CD4-positive, alpha-beta T cell treated with Interleukin-17A for 4 hours (primary cell): ENCODE results near the gene RASD2.
"Not testable (repeated sequence)": the region's sequence is repeated elsewhere in the genome, so short reads cannot be mapped to it uniquely, and the experiment has no call there.

ENCODE experiments used
- DNase-seq: peaks from one replicate; pipeline ENCODE4 v3.0.0-alpha.2; 2020; ENCODE audit warnings: mixed read lengths

The RASD2 gene

GRCh38 chr22:35540595-35541253 lies at the start of gene RASD2:
Gene RASD2 (plus strand): TSS chr22:35540831. CDS start chr22:35546810, 5,979 bp downstream.
- peak; percentile 52 for DNase-seq

DNA sequence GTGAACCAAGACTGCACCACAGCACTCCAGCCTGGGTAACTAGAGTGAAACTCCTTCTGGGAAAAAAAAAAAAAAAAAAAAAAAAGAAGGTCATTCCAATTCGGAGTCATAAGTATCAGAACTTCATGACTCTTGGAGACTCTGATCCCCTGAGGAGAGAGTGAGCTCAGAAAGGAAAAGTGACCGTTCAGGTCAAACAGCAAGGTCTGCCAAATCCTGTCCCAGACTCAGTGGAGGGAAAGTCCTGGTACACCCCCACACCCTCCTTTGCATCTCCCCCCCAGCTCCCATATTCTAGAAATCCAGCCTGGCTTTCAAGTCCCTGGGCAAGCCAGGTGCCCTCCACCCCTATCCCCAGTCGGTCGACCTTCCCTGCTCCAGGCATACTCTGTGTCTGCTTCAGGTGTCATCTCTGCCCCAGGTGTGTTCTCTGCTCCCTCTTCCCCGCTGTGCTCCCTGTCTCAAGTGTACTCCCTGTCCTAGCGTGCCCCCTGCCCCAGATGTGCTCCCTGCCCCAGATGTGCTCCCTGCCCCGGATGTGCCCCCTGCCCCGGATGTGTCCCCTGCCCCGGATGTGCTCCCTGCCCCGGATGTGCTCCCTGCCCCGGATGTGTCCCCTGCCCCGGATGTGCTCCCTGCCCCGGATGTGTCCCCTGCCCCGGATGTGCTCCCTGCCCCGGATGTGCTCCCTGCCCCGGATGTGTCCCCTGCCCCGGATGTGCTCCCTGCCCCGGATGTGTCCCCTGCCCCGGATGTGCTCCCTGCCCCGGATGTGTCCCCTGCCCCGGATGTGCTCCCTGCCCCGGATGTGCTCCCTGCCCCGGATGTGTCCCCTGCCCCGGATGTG lies 49.3 kb upstream of the RASD2 start:
- DNase-seq = not testable (repeated sequence)

GRCh38 chr22:35491908-35492380 lies 48.7 kb upstream of the RASD2 start:
- DNase-seq = no peak

- DNase-seq = no peak
Measured at GRCh38 chr22:35493074-35493473, 47.6 kb upstream of the RASD2 start.

- DNase-seq = not testable (repeated sequence)
Measured at GRCh38 chr22:35495711-35496110, 44.9 kb upstream of the RASD2 start.

DNA sequence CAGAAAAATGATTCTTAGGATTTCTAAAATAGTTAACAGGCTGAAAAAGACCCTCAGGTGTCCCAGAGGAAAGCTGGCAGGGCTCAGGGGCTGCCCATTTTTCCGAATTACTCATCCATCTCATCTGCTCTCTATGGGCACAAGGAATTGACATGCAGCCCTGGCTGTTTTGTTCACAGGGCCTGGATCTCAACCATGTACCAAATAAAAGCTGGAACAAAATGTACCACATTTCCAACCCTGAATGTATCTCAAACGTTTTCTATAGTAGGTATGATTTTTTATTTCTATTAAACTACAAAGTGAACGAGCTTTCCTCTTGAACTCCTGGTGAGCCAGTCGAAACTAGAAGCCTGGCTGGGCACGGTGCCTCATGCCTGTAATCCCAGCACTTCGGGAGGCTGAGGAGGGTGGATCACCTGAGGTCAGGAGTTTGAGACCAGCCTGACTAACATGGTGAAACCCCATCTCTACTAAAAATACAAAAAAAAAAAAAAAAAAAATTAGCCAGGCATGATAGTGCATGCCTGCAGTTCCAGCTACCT lies 43.8 kb upstream of the RASD2 start:
- no peak for DNase-seq

DNA sequence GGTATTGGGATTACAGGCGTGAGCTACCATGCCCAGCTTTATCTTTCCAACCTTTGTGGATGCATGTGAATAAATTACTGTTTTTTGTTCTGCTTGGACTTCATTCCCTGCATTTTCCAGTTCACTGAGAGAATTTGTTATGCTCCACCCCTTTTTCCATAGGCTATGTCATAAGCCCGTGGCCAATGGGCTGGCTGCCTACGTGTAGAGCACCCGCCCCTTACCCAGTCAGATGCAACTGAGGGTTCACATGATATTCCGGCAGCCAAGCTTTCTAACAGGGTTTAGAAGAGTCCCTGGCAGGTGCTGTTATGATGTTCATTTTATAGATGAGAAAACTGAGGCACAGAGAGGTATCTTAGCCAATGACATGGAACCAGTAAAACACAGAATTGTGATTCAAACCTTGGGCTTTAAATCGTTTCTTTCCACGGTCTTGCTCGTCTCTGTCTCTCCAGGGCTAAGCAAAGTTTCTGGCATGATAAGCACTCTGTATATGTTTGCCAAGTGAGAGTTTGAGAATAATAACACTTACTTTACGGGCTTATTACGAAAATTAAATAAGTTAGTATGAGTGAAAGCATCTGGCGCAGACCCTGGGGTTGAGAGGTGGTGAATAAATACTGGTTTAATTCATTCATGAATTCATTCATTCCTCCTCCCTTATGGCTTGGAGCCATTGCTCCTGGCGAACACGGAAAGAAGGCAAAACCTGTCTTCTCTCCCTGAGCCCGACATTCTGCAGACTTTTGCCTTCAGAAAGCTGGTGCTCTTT lies 42.4 kb upstream of the RASD2 start:
- DNase-seq = no peak

- DNase-seq = no peak
Measured at GRCh38 chr22:35502836-35503235, 37.8 kb upstream of the RASD2 start.

GRCh38 chr22:35505399-35506258 lies 35.0 kb upstream of the RASD2 start:
- no peak for DNase-seq

DNA sequence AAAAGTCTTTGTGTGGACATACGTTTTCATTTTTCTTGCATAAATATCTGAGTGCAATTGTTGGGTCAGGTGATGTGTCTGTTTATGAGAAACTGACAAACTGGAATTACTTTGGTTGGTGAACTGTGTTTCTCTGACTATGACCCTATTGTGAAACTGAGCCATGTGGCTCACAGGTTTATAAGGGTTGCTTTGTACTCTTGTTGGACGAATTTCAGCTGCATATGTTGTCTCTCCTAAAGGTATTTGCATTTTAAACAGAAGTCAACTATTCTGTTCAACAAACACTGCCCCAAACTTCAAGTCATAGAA lies 34.4 kb upstream of the RASD2 start:
- no peak for DNase-seq

DNA sequence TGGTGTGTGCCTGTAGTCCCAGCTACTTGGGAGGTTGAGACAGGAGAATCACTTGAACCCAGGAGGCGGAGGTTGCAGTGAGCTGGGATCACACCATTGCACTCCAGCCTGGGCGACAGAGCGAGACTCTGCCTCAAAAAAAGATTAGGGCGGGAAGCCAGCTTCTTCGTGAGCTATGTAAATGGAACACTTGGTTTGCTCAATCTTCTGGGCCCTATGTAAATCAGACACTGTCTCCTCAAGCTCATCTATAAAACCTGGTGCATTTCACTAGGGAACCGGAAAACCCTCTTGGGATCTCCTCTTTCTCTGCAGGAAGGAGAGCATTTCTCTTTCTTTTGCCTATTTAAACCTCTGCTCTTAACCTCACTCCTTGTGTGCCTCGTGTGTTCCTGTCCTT lies 32.8 kb upstream of the RASD2 start:
- not testable (repeated sequence) for DNase-seq

DNA sequence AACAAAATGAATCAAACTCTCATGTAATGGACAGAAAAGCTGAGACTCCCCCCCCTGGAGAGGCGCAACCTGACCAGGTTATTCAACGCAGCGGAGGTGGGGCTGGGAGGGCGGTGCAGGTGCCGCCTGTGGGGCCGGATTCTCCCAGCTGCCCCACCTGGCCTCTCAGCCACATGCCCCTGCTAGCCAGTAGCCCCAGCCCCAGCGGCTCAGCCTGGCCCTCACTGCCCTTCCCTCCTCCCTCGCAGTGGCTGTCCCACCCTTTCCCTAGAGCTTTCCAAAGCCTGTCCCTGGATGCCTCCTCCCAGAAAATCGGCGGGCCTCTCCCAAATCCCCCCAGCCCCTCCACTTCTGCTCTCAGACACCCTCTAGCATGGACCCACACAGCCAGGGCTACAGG lies 31.2 kb upstream of the RASD2 start:
- no peak for DNase-seq

- DNase-seq = no peak
Measured at GRCh38 chr22:35509960-35510359, 30.7 kb upstream of the RASD2 start.

- DNase-seq = no peak
Measured at GRCh38 chr22:35510481-35510934, 30.1 kb upstream of the RASD2 start.

GRCh38 chr22:35510951-35511350 lies 29.7 kb upstream of the RASD2 start:
- no peak for DNase-seq

- DNase-seq = no peak
Measured at GRCh38 chr22:35514366-35514765, 26.3 kb upstream of the RASD2 start.

- not testable (repeated sequence) for DNase-seq
Measured at GRCh38 chr22:35515952-35516351, 24.7 kb upstream of the RASD2 start.

- no peak for DNase-seq
Measured at GRCh38 chr22:35516723-35517122, 23.9 kb upstream of the RASD2 start.

DNA sequence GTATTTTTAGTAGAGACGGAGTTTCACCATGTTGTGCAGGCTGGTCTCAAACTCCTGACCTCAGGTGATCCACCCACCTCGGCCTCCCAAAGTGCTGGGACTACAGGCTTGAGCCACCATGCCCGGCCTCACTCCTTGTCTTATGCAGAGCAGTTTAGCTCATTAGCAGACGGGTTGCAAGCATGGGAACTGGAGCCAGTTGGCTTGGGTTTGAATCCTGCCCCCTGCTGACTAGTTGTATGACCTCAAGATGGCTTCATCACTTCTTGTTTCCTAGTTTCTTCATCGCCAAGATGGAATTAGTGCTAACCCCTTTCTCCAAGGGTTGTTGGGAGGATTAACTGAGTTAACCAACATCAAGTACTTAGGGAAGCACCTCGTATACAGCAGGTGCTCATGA lies 23.4 kb upstream of the RASD2 start:
- DNase-seq = no peak

GRCh38 chr22:35517769-35518530 lies 22.7 kb upstream of the RASD2 start:
- DNase-seq = no peak

- DNase-seq = no peak
Measured at GRCh38 chr22:35518811-35519210, 21.8 kb upstream of the RASD2 start.
